GM12801 (cell line): ENCODE measurements around the gene RBMS3.

Experiments used
- TF ChIP-seq, protein P1 (sequence below): IDR thresholded peaks from one replicate; pipeline ENCODE4 v1.5.1; 2011; ENCODE audit warnings: control low read depth; ENCODE audit not compliant: insufficient read length; ENCODE audit errors: extremely low read depth

The RBMS3 gene

DNA sequence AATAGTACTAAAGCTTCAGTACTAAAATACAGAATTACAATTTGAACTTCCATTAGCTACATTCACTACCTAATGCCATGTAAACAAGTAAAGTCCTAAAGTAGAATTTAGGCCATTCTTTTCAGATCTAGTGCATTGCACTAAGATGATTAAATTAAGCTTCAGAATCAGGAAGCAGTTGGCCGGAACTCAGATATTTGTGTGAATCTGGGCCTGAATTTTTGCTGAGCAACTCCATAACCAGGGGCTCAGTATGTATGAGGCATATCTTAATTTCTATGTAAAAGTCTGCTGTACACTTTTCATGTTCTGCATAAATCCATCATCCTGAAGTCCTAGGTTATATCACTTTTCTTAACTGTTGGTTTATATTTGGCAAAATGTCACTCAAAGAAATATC, 246.4 kb downstream of the RBMS3 start:
- TF ChIP-seq, protein P1, sequence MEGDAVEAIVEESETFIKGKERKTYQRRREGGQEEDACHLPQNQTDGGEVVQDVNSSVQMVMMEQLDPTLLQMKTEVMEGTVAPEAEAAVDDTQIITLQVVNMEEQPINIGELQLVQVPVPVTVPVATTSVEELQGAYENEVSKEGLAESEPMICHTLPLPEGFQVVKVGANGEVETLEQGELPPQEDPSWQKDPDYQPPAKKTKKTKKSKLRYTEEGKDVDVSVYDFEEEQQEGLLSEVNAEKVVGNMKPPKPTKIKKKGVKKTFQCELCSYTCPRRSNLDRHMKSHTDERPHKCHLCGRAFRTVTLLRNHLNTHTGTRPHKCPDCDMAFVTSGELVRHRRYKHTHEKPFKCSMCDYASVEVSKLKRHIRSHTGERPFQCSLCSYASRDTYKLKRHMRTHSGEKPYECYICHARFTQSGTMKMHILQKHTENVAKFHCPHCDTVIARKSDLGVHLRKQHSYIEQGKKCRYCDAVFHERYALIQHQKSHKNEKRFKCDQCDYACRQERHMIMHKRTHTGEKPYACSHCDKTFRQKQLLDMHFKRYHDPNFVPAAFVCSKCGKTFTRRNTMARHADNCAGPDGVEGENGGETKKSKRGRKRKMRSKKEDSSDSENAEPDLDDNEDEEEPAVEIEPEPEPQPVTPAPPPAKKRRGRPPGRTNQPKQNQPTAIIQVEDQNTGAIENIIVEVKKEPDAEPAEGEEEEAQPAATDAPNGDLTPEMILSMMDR, result no peak

DNA sequence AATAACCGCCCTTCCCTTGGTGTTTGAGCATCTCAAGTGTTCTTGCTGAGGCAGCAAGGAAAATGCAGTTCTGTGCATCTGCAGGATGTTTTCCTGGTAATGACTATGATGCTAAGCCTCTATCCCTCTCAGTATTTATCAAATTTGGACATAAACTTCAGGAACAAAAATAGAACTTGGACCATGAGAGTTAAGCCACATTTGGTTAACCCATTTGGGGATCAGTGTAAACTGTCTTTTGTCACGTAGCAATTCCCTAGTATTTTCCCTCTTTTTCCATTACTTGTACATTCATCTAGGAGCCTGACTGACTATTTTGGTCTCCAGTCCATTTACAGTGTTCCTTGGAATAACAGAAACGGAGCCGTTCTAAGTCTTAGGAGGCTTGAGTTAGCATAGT, 250.8 kb downstream of the RBMS3 start:
- TF ChIP-seq, protein P1, result no peak

DNA sequence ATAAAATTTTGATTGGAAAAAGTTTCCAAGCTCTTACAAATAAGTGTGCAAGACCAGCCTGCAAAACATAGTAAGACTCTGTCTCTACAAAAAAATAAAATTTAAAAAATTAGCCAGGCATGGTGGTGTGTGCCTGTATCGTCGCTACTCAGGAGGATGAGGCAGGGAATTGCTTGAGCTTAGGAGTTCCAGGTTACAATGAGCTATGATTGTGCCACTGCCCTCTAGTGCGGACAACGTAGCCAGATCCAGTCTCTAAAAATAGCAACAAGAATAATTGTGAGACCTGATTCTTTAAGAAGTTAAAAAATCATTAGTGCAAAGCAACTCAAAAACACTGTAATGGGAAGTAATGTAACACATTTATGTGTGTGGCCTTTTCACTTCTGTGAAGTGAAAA, 251.6 kb downstream of the RBMS3 start:
- TF ChIP-seq, protein P1, result no peak

DNA sequence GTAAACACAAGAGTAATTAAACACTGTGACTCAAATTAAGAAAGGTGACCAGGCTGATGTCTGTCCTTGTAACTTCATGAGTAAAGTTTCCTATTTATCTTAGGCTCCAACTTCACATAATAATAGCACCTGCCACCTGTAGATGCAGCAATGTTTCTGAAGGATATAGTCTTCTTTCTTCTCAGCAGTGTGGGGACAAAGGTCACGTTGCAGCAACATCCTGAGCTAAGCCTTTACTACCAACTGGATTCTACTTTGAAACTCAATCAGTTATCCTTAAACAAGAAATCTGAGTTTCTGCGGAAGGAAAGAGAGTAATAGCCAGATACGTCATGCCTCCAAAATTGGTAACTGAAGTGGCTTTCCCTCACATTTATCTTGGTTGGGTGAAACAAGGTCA, 253.1 kb downstream of the RBMS3 start:
- TF ChIP-seq, protein P1, result no peak

DNA sequence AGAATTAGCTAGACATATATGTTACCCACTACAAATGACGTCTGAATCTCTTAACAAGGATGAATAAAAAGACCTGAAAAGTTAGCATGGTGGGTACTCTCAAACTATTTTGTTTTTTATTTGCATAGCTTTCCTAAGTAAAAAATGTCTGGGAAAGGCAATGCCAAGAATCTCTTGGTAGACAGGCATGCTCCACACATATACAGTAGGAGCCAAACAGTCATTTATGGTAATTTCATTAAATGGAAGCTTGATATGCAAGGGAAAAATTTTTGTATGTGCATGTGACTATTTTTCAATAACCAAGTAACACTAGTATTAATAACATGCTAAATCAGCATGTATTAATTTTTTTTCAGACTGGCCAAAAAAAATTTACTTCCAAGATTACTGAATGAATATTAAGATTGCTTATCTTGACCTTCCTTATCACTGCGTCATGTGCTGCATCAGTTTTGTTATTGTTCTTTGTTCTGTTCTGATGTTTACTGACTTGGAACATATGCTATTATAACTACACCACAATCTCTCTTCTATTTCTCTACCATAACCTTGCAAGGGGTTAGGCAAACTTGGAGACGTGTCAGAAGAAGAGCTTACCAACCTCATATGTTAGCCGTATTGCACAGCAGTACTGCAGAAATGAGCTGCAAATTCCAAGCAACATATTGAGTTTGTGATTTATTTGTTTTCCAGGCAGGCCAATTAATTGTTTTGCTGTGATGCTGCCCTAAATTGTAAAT, 255.3 kb downstream of the RBMS3 start:
- TF ChIP-seq, protein P1, result no peak

DNA sequence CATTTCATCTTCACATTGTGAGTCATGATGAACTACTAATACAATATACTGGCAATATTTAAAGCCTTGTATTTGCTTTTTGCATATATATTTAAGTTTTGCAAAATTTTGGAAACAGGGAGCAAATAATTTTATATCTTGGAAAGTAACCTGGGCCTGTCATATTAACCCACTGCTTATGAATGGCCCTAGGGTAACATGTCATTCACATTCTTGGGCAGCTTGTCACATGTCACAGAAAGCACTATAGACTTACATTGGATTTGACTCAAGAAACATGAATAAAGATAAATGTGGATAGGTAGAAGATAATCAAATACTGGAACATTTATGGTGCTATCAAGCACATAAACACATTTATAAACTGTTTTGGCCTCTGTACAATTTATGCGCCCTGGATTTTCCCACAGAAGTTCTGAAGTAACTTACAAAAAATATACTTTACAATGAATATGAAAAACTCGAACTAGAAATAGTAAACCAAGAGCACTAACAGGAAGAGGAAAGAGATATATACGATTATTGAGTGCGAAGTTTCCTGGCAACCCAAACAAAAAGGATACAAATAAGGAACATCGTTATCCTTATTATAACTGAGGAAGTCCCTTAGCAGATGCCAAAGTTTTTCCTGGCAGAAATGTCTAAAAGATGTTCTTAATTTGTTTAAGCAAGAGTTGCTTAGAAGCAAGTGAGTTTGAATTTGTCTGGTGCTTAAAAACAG, 257.2 kb downstream of the RBMS3 start:
- TF ChIP-seq, protein P1, result no peak

DNA sequence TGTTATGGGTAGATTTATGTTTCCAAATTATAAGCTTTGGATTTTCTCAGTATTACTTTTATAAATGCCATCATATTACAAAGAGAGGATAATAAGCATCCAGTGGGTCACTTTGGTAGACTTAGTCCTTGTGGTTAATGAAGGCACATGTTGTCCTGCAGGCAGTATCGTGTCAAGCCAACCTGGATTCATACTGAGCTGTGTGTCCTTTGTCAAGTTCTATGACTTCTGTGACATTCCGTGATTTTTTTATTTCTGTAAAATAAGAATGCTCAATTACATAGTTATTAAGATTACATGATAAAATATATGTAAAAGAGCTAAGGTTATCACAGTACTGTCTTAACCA, 257.7 kb downstream of the RBMS3 start:
- TF ChIP-seq, protein P1, result no peak
